ENCODE results near the gene NDUFS6. TPM values are rescaled to one million over a fixed set of nuclear protein-coding genes. Genes with fewer than 3 reads are reported as not detected.
"Not testable (repeated sequence)": the region's sequence is repeated elsewhere in the genome, so short reads cannot be mapped to it uniquely, and the experiment has no call there.

NDUFS6 gene
- total RNA-seq, 1 donor from 2014 or later = 22.9 TPM

GRCh38 chr5:1833264-1834021 is 32.2 kb downstream of the NDUFS6 start:
- no peak for DNase-seq (ENCODE audit: low spot score)

GRCh38 chr5:1834022-1834551 is 32.9 kb downstream of the NDUFS6 start:
- DNase-seq (ENCODE audit: low spot score) = no peak

- no peak for DNase-seq (ENCODE audit: low spot score)
Measured at GRCh38 chr5:1834721-1835429, 33.7 kb downstream of the NDUFS6 start.

GRCh38 chr5:1835431-1835830 is 34.2 kb downstream of the NDUFS6 start:
- no peak for DNase-seq (ENCODE audit: low spot score)

- no peak for DNase-seq (ENCODE audit: low spot score)
Measured at GRCh38 chr5:1836176-1836890, 35.1 kb downstream of the NDUFS6 start.

GRCh38 chr5:1836891-1837880 is 36.0 kb downstream of the NDUFS6 start:
- DNase-seq (ENCODE audit: low spot score) = no peak

- DNase-seq (ENCODE audit: low spot score) = no peak
Measured at GRCh38 chr5:1838013-1838412, 36.8 kb downstream of the NDUFS6 start.

- no peak for DNase-seq (ENCODE audit: low spot score)
Measured at GRCh38 chr5:1840071-1840547, 38.9 kb downstream of the NDUFS6 start.

- DNase-seq (ENCODE audit: low spot score) = no peak
Measured at GRCh38 chr5:1840741-1841521, 39.7 kb downstream of the NDUFS6 start.

- DNase-seq (ENCODE audit: low spot score) = no peak
Measured at GRCh38 chr5:1842004-1842819, 41.0 kb downstream of the NDUFS6 start.

GRCh38 chr5:1843761-1844160 is 42.6 kb downstream of the NDUFS6 start:
- DNase-seq (ENCODE audit: low spot score) = not testable (repeated sequence)

GRCh38 chr5:1844708-1845436 is 43.7 kb downstream of the NDUFS6 start:
- no peak for DNase-seq (ENCODE audit: low spot score)

GRCh38 chr5:1845696-1846095 is 44.5 kb downstream of the NDUFS6 start:
- DNase-seq (ENCODE audit: low spot score) = no peak

- DNase-seq (ENCODE audit: low spot score) = no peak
Measured at GRCh38 chr5:1846583-1846982, 45.4 kb downstream of the NDUFS6 start.

GRCh38 chr5:1847056-1847455 is 45.8 kb downstream of the NDUFS6 start:
- no peak for DNase-seq (ENCODE audit: low spot score)

- DNase-seq (ENCODE audit: low spot score) = no peak
Measured at GRCh38 chr5:1847611-1848010, 46.4 kb downstream of the NDUFS6 start.

GRCh38 chr5:1850324-1851154 is 49.3 kb downstream of the NDUFS6 start:
- no peak for DNase-seq (ENCODE audit: low spot score)

All from ureter (tissue), 1 donor.